NCI-H1105 (cell line): Measurements from ENCODE around the gene TMEM62.
"Not testable (repeated sequence)": the region's sequence is repeated elsewhere in the genome, so short reads cannot be mapped to it uniquely, and the experiment has no call there.

Source experiments
- DNase-seq: peaks from one replicate; lab custom pipeline; 2025; lab: John Stamatoyannopoulos, UW

Gene TMEM62

DNA sequence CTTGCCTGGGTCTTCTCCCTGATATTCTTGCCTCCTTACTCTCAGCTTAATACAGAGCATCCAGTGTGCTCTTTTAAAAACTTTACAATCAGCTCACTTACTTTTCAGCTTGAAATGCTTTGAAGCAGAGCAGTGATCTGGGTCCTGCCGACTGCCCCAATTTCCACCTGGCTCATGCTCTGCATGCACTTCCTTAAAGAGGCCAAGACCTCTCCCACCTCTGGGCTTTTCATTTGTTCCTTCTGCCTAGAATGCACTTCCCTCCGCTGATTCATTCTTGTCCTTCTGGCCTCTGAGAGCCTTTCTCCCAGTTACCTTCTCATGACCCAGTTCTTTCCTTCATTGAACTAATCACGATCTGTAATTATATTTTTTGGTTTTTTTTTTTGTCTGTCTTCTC lies 49.9 kb downstream of the TMEM62 start:
- DNase-seq, result no peak

GRCh38 chr15:43184407-43185124 lies 51.2 kb downstream of the TMEM62 start:
- DNase-seq, result no peak

DNA sequence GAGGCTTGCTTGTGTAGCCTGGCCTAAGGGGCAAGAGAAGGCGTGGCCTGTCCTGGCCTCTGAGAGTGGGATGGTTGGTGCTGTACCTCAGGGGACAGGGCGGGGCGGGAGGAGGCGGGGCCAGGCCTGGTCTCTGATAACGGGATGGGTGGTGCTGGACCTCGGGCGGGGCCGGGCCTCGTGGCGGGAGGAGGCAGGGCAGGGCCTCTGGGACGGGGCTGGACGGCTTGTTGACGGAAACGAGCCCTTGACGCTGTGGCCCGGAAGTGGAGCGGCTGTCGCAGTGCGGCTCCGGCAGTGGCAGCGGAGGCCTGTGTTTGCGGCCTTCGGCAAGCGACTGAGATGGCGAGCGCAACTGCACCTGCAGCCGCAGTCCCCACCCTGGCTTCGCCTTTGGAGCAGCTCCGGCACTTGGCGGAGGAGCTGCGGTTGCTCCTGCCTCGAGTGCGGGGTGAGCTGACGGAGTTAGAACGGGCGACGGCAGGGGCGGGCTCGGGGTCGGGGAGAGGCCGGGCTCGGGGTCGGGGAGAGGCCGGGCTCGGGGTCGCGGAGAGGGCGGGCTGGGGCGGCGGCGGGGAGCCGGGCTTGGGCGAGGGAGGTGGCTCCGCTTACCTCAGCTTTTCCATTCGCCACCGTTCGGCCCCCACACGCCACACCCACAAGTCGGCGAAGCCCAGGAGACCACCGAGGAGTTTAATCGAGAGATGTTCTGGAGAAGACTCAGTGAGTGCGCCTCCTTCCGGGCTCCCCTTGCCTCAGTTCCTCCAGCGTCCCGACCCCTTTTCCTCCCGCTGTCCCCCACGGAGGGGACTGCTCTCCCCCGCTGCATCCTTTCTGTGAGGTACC lies 52.0 kb downstream of the TMEM62 start, which contains the start of gene CCNDBP1:
Gene CCNDBP1 (plus strand): TSS at position 247 of the 846 bp plus-strand sequence. CDS start 96 bp downstream, at position 343.
- DNase-seq, result peak; percentile 63

- DNase-seq, result no peak
Measured at GRCh38 chr15:43186003-43186353, 52.6 kb downstream of the TMEM62 start.

GRCh38 chr15:43187544-43188155 lies 54.3 kb downstream of the TMEM62 start:
- no peak for DNase-seq

- no peak for DNase-seq
Measured at GRCh38 chr15:43189296-43189695, 55.9 kb downstream of the TMEM62 start.

GRCh38 chr15:43190178-43190577 lies 56.8 kb downstream of the TMEM62 start:
- no peak for DNase-seq

DNA sequence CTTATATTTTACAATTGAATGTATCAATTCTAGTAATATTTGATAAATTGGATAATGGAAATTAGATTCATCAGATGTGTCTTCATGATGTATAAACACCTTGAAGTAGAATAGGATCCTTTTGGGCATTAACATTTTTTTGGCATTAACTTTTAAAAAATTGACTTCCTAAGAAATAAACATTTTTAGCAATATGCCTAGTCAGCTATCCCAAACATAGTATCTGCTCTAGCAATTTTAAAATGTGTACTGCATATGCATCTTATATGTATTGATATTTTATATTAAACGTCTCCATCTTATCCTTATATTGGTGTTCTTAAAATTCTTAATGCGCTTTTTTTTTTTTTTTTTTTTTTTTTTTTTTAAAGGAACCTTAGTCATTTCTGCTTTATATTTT lies 60.3 kb downstream of the TMEM62 start:
- no peak for DNase-seq

DNA sequence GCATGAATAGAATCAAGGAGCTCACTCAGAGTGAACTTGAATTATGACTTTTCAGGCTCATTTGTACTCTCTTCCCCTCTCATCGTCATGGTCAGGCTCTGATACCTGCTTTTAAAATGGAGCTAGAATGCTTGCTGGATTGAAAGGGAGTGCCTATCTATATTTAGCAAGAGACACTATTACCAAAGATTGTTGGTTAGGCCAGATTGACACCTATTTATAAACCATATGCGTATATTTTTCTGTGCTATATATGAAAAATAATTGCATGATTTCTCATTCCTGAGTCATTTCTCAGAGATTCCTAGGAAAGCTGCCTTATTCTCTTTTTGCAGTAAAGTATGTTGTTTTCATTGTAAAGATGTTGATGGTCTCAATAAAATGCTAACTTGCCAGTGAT lies 61.4 kb downstream of the TMEM62 start:
- no peak for DNase-seq

- no peak for DNase-seq
Measured at GRCh38 chr15:43196760-43197548, 63.6 kb downstream of the TMEM62 start.

DNA sequence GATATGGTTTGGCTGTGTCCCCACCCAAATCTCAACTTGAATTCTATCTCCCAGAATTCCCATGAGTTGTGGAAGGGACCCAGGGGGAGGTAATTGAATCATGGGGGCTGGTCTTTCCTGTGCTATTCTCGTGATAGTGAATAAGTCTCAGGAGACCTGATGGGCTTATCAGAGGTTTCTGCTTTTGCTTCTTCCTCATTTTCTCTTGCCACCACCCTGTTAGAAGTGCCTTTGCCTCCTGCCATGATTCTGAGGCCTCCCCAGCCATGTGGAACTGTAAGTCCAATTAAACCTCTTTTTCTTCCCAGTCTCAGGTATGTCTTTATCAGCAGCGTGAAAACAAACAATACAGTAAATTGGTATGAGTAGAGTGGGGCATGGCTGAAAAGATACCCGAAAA lies 64.4 kb downstream of the TMEM62 start:
- not testable (repeated sequence) for DNase-seq

DNA sequence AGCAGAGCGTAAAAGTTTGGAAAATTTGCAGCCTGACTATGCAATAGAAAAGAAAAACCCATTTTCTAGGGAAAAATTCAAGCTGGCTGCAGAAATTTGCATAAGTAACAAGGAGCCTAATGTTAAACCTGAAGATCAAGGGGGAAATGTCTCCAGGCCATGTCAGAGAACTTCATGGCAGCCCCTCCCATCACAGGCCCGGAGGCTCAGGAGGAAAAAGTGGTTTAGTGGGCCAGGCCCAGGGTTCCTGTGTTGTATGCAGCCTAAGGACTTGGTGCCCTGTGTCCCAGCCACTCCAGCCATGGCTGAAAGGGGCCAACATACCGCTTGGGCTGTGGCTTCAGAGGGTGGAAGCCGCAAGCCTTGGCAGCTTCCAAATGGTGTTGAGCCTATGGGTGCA lies 65.2 kb downstream of the TMEM62 start:
- DNase-seq, result not testable (repeated sequence)

DNA sequence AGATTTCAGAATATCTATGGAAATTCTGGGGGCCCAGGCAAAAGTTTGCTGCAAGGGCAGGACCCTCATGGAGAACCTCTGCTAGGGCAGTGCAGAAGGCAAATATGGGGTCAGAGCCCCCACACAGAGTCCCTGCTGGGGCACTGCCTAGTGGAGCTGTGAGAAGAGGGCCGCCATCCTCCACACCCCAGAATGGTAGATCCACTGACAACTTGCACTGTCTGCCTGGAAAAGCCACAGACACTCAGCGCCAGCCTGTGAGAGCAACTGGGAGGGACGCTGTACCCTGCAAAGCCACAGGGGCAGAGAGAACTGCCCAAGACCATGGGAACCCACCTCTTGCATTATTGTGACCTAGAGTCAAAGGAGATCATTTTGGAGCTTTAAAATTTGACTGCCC lies 65.6 kb downstream of the TMEM62 start:
- no peak for DNase-seq

DNA sequence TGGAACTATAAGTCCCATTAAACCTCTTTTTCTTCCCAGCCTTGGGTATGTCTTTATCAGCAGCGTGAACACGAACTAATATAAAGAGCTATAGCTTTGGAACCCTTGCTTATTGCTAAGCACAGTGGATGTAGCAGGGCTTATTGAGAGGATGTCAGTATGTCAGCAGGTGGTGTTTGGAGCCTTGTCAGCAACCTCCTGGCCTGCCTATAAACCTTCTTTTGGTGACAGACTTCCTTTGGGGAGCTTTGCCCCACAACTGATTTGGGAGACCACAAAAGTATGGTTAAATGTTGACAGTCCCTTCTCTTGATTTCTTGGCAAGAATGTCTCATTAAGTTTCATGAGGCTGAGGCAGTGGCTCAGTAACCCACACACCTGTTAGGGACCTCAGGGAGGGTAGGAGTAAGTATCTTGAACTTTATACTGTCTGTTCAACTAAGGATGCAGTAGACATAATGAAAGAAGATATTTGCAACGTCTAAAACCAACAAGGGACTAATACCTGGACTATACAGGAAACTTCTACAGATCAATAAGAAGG lies 66.6 kb downstream of the TMEM62 start:
- DNase-seq, result no peak

GRCh38 chr15:43204016-43204901 lies 70.9 kb downstream of the TMEM62 start:
- DNase-seq, result no peak

DNA sequence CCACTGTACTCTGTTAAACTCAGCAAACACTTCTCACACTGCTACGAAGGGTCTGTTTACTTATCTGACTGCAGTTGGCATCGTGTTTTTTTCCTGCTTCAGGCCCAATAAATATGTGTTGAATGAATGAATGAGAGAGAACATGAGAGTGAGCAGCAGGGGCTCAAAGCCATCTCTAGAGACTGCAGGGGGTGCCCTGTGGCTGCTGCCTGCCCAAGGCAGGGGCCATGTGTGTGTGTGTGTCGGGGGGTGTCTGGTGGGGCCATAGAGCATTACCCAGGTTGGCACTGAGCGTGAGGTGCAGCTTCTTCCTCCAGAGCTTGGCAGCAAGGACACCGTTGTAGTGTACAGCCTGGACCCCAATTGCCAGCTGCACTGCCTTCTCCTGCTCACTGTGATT lies 72.7 kb downstream of the TMEM62 start:
- no peak for DNase-seq

DNA sequence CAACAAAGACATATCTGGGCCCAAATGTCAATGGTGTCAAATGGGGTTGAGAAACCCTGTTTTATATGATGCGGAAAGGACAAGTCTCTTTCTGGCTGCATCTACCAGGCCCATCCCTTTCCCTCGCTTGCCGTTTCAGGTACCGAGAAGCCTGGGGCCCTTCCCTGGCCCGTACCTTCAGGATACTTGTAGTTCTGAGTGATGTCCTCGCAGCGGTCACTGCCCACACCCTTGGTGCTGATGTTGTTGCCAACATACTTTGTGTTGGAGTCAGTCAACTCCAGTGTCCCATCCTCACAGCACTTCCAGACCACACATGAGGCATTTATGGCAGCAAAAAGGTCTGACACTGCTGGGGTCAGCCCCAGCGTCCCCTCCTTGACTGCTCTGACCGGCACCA lies 73.6 kb downstream of the TMEM62 start:
- DNase-seq, result no peak

- DNase-seq, result no peak
Measured at GRCh38 chr15:43208052-43209002, 74.9 kb downstream of the TMEM62 start.

DNA sequence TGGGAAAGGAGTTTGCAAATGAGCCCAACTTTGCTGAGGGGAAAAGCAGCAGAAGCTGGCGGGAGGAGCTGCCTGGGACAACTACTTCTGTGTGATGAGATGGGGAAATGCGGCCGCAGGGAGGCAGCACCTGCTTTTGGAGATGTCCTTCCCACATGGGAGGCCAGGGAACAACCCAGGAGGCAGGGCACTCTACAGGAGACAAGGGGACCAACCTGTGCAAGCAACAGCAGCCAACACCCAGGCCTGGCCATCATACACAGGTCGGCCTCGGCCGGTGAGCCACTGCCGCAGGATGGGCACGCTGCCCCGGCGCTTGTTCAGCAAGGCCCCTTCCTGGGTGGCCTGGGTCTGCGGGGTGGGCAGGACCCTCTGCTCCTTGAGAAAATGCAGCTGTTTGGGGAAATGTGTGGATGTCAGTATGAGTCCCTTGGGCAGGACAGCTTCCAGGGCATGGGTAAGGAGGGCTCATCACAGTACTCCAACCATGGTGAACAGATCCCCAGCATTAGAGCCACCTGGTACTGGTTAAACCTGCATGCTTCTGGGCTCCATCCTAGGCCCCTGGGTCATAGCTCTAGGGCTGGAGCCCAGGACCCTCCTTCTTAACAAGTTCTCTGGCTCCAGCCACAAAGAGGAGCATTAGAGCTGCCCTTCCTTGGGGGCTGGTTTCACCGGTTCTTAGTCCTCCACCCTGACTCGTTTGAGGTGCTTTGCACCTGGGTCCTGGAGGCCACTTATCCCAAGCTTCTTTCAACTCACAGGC lies 75.9 kb downstream of the TMEM62 start:
- no peak for DNase-seq
